Hepatocyte (in vitro differentiated cells): ENCODE measurements around the gene TNN.

Experiments used
- CTCF ChIP-seq: fragments of 200-600 bp; sonication (generic); IDR thresholded peaks from 2 replicates; pipeline ENCODE4 v1.5.1; 2016; ENCODE audit warnings: antibody characterized with exemption, mild to moderate bottlenecking; ENCODE audit not compliant: poor library complexity
- EZH2phosphoT487 ChIP-seq: fragments of 200-600 bp; sonication (generic); IDR thresholded peaks from one replicate; pipeline ENCODE4 v1.6.1; 2018; ENCODE audit warnings: antibody characterized with exemption, mild to moderate bottlenecking, low read depth, moderate library complexity; ENCODE audit not compliant: unreplicated experiment, severe bottlenecking

- TF ChIP-seq EZH2phosphoT487 (no peak), CTCF (no peak)
Observed at GRCh38 chr1:175062858-175063257, 4.8 kb upstream of the TNN start.
